Muscle layer of colon (tissue), 2 donors: Measurements from ENCODE around the gene FBN1.

ENCODE experiments used
- H3K27ac ChIP-seq: one replicate; pipeline ENCODE4 v1.7.0; 2013; ENCODE audit warnings: low read depth, mild to moderate bottlenecking, low read length, moderate library complexity
- H3K27me3 ChIP-seq, 2 donors: one replicate each; pipeline ENCODE4 v1.7.0; 2013; ENCODE audit warnings: low read length in 2 of 2, mild to moderate bottlenecking in 2 of 2; ENCODE audit not compliant: insufficient read depth in 2 of 2, control insufficient read depth in 1 of 2
- H3K36me3 ChIP-seq: one replicate; pipeline ENCODE4 v1.7.0; 2013; ENCODE audit warnings: mild to moderate bottlenecking, low read length; ENCODE audit not compliant: insufficient read depth
- H3K4me1 ChIP-seq: one replicate; pipeline ENCODE4 v1.7.0; 2013; ENCODE audit warnings: mild to moderate bottlenecking, low read length; ENCODE audit not compliant: insufficient read depth
- H3K4me3 ChIP-seq, 2 donors: one replicate each; pipeline ENCODE4 v1.7.0; 2013; ENCODE audit warnings: low read length in 2 of 2, low read depth in 1 of 2, mild to moderate bottlenecking in 1 of 2, moderate library complexity in 1 of 2
- H3K9ac ChIP-seq: one replicate; pipeline ENCODE4 v1.7.0; 2013; ENCODE audit warnings: low read length
- H3K9me3 ChIP-seq: one replicate; pipeline ENCODE4 v1.7.0; 2013; ENCODE audit warnings: mild to moderate bottlenecking, low read length
- donor health status: abdominal sarcoma.
- donor health status: Adenocarcinoma of cecum.

Gene FBN1

DNA sequence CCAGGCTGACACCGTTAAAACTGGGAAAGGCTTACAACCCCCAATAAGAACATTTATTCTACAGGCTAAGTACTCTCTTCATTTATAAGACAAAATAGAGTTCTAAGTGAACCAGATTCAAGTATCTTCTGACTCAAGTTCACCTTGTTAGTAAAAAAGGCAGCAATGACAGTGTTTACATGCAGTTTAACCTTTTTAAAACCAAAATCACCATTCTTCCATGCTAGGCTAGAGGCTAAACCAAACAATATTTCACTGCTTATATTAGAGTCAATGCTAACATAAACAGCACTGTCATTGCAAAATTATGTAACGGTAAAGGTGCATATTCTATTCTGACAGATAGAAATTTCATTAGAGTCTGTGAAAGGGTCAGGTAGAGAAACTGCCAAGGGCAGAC lies 118.0 kb downstream of the FBN1 start:
- Histone ChIP-seq H3K9ac (no peak overlapping the region), H3K4me1 (no peaks in the 10 kb centered on the region), H3K4me3 (no peak overlapping the region), H3K27me3 (no peaks in the 10 kb centered on the region), H3K27ac (no peak overlapping the region), H3K9me3 (no peaks in the 10 kb centered on the region), H3K36me3 (no peaks in the 10 kb centered on the region)

GRCh38 chr15:48522911-48523310 lies 122.6 kb downstream of the FBN1 start:
- Histone ChIP-seq H3K9ac (no peak overlapping the region), H3K4me1 (no peaks in the 10 kb centered on the region), H3K27me3 (no peaks in the 10 kb centered on the region), H3K4me3 (no peak overlapping the region), H3K9me3 (no peaks in the 10 kb centered on the region), H3K36me3 (peaks cover 12% of the 10 kb centered on the region), H3K27ac (no peak overlapping the region)

DNA sequence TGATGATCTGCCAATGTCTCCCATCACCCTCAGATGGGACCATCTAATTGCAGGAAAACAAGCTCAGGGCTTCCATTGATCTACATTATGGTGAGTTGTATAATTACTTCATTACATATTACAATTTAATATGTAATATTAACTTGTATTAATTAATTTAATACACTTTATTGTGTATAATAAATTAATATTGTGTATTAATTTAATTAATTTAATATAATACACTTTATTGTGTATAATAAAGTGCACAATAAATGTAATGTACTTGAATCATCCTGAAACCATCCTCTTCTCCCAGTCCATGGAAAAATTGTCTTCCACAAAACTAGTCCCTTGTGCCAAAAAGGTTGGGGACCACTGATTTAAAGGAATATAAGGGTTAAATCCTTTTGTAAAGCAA lies 123.4 kb downstream of the FBN1 start:
- Histone ChIP-seq H3K9ac (no peak overlapping the region), H3K27me3 (no peaks in the 10 kb centered on the region), H3K4me1 (no peaks in the 10 kb centered on the region), H3K9me3 (no peaks in the 10 kb centered on the region), H3K27ac (no peak overlapping the region), H3K36me3 (peaks cover 12% of the 10 kb centered on the region), H3K4me3 (no peak overlapping the region)

- peaks cover 12% of the 10 kb centered on the region for H3K36me3 ChIP-seq
- H3K4me1 ChIP-seq = no peaks in the 10 kb centered on the region
- H3K27ac ChIP-seq = no peak overlapping the region
- no peak overlapping the region for H3K4me3 ChIP-seq
- no peaks in the 10 kb centered on the region for H3K27me3 ChIP-seq
- H3K9me3 ChIP-seq = no peaks in the 10 kb centered on the region
- no peak overlapping the region for H3K9ac ChIP-seq
Observed at GRCh38 chr15:48520376-48521155, 124.9 kb downstream of the FBN1 start.

DNA sequence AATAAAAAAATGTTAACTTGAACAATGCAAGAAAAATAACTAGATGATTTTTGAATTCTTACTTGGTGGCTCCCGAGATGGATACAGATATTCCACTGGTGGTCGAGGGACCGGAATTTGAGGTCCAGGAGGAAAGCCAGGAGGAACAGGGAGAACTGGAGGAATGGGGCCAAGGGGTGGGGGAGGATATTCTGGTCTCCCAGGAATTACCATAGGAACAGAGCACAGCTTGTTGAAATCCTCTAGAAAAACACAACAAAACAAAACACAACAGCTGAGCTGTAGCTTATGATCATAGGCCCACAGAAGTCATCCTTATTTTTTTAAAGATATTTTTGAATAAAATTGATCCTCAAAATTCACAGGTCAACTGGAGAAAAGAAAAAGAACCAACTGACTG lies 129.4 kb downstream of the FBN1 start:
- Histone ChIP-seq H3K36me3 (peaks cover 21% of the 10 kb centered on the region), H3K4me1 (no peaks in the 10 kb centered on the region), H3K9me3 (no peaks in the 10 kb centered on the region), H3K9ac (no peak overlapping the region), H3K27ac (no peak overlapping the region), H3K4me3 (no peak overlapping the region), H3K27me3 (no peaks in the 10 kb centered on the region)

DNA sequence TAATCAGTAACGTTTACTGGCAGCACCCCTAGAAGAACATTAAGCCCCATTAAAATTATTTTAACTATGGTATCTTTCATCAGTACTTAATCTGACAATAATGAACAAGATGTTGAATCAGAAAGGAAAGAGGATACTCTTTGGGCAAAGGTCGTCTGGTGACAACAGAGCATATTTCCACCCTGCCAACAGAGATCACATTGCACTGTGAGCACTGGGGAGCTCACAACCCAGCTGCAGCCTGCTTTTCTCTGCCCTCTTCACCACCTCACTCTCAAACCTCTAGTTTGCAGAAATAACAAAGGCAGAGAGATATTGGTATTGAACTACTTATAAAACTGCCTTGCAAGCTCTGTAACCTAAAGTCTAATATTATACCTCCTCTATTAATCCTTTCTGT lies 130.0 kb downstream of the FBN1 start:
- H3K4me3 ChIP-seq = no peak overlapping the region
- H3K9ac ChIP-seq = no peak overlapping the region
- H3K9me3 ChIP-seq = no peaks in the 10 kb centered on the region
- H3K4me1 ChIP-seq = no peaks in the 10 kb centered on the region
- H3K27me3 ChIP-seq = no peaks in the 10 kb centered on the region
- H3K36me3 ChIP-seq = peaks cover 19% of the 10 kb centered on the region
- H3K27ac ChIP-seq = no peak overlapping the region

GRCh38 chr15:48514103-48514816 lies 131.2 kb downstream of the FBN1 start:
- Histone ChIP-seq H3K36me3 (peaks cover 15% of the 10 kb centered on the region), H3K4me1 (no peaks in the 10 kb centered on the region), H3K27me3 (no peaks in the 10 kb centered on the region), H3K9ac (no peak overlapping the region), H3K9me3 (no peaks in the 10 kb centered on the region), H3K27ac (no peak overlapping the region), H3K4me3 (no peak overlapping the region)

GRCh38 chr15:48510976-48511375 lies 134.5 kb downstream of the FBN1 start:
- Histone ChIP-seq H3K27me3 (no peaks in the 10 kb centered on the region), H3K4me1 (no peaks in the 10 kb centered on the region), H3K9ac (no peak overlapping the region), H3K27ac (no peak overlapping the region), H3K4me3 (no peak overlapping the region), H3K9me3 (no peaks in the 10 kb centered on the region), H3K36me3 (peaks cover 9% of the 10 kb centered on the region)

- no peak overlapping the region for H3K9ac ChIP-seq
- H3K4me1 ChIP-seq = no peaks in the 10 kb centered on the region
- no peaks in the 10 kb centered on the region for H3K27me3 ChIP-seq
- H3K4me3 ChIP-seq = no peak overlapping the region
- H3K27ac ChIP-seq = no peak overlapping the region
- H3K36me3 ChIP-seq = peaks cover 17% of the 10 kb centered on the region
- H3K9me3 ChIP-seq = no peaks in the 10 kb centered on the region
Observed at GRCh38 chr15:48507416-48508065, 138.0 kb downstream of the FBN1 start.

GRCh38 chr15:48505067-48505466 lies 140.4 kb downstream of the FBN1 start:
- H3K9ac ChIP-seq = no peak overlapping the region
- H3K36me3 ChIP-seq = peaks cover 25% of the 10 kb centered on the region
- no peak overlapping the region for H3K4me3 ChIP-seq
- H3K27me3 ChIP-seq = no peaks in the 10 kb centered on the region
- no peak overlapping the region for H3K27ac ChIP-seq
- H3K9me3 ChIP-seq = no peaks in the 10 kb centered on the region
- no peaks in the 10 kb centered on the region for H3K4me1 ChIP-seq

DNA sequence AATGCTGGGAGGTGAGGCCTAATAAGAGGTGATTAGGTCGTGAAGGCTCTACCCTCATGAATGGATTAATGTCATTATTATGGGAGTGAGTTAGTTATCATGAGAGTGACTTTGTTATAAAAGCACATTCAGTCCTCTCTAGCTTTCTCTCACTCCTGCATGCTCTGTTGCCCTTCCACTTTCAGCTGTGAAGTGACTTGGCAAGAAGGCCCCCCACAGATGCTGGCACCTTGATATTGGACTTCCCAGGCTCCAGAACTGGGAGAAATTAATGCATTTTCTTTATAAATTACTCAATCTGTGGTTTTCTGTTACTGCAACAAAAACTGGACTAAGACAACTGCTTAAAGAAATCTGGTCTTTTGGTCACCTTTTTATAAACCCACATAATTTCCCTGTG lies 144.3 kb downstream of the FBN1 start:
- Histone ChIP-seq H3K9ac (no peak overlapping the region), H3K4me1 (no peaks in the 10 kb centered on the region), H3K27ac (no peak overlapping the region), H3K27me3 (no peaks in the 10 kb centered on the region), H3K9me3 (no peaks in the 10 kb centered on the region), H3K36me3 (peaks cover 30% of the 10 kb centered on the region), H3K4me3 (no peak overlapping the region)
